Measurements from ENCODE around the gene DAP.

The DAP gene

GRCh38 chr5:10709933-10710332 is 51.1 kb downstream of the DAP start:
- no peak for DNase-seq (ENCODE audit: low read depth in 2 of 2)

- no peak for DNase-seq (ENCODE audit: low read depth in 2 of 2)
These were observed 51.6 kb downstream of the DAP start for GRCh38 chr5:10709409-10709808.

GRCh38 chr5:10708189-10708944 is 52.7 kb downstream of the DAP start:
- DNase-seq (ENCODE audit: low read depth in 2 of 2) = no peak

GRCh38 chr5:10707198-10708142 is 53.6 kb downstream of the DAP start:
- DNase-seq (ENCODE audit: low read depth in 2 of 2) = no peak

DNA sequence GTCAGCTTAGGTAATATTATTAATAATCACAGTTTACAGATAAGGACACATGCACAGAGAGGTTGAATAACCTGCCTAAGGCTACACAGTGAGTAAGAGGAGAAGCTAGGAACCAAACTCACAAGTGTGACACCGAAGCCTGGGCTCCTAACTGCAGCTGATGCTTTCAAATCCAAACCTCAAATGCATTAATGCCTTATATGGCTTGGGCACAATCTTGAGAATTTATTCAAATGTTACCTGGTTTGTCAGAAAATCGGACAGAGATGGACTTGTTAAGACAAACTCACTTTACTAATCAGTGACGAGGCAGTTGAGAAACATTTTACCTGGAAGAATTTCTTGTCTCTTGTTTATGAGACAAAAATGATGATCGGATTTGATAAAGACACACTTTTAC is 54.7 kb downstream of the DAP start:
- no peak for DNase-seq (ENCODE audit: low read depth in 2 of 2)

GRCh38 chr5:10705747-10706146 is 55.3 kb downstream of the DAP start:
- DNase-seq (ENCODE audit: low read depth in 2 of 2) = no peak

- no peak for DNase-seq (ENCODE audit: low read depth in 2 of 2)
These were observed 55.9 kb downstream of the DAP start for GRCh38 chr5:10704949-10705621.

DNA sequence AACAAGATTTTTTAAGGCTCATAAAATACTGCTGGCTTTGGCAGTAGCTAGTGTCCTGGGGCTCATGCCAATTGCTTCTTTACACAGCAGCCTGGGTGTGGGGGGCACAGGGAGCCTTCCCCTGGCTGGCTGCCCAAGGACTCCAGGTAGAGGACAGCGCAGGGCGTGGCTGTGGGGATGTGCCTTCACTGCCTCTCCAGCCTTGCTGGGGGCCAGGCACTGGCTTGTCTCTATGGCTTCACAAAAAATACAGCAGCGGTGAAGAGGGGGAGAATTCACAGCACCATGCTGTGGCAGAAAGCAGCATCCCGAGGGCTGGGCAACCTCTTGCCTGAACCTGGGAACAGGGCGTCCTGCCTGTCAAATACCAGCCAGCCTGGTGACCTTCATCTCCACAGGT is 57.4 kb downstream of the DAP start:
- no peak for DNase-seq (ENCODE audit: low read depth in 2 of 2)

- no peak for DNase-seq (ENCODE audit: low read depth in 2 of 2)
These were observed 58.0 kb downstream of the DAP start for GRCh38 chr5:10702911-10703491.

GRCh38 chr5:10702040-10702629 is 58.9 kb downstream of the DAP start:
- no peak for DNase-seq (ENCODE audit: low read depth in 2 of 2)

DNA sequence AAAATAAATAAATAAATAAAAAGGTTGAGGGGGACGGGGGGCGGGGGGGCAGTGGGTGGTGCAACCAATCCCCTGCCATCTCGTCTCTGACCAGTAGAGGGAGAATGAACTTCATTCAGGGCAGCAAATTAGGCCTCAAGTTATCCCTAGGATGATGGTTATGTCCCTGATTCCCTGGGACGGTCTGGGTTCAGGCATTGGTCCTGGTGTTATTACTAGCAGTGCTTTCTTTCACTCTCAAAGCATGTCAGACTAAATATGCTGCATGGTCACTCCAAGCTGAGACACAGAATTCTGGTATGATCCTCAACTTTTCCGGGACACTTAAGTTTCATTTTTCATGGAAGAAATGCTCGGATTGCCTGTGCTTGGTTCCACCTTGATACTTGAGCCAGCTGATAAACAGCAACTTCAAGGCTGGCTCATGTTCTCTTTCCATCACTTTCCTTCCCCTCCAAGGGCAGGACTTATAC is 59.4 kb downstream of the DAP start:
- DNase-seq (ENCODE audit: low read depth in 2 of 2) = peak in 1 of 2 donors; percentile 18

DNA sequence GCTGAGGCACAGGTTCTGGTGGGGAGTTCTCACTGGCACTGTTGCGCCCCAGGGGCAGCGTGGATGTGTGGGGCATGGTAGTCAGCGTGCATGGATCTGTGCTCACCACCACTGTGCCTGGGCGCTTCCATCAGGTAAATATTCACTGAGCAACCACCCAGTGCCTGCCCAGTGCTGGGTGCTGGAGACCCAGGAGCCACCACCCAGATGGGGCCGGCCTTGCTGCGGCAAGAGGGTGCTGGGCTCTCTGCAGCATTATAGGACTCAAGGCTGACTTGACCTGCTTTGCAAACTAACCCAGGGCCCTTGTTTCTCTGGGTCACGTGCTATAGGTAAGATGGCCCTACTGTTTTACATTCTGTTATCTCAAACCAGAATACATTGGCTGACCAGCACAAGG is 60.5 kb downstream of the DAP start:
- no peak for DNase-seq (ENCODE audit: low read depth in 2 of 2)

- DNase-seq (ENCODE audit: low read depth in 2 of 2) = no peak
These were observed 61.0 kb downstream of the DAP start for GRCh38 chr5:10699987-10700386.

DNA sequence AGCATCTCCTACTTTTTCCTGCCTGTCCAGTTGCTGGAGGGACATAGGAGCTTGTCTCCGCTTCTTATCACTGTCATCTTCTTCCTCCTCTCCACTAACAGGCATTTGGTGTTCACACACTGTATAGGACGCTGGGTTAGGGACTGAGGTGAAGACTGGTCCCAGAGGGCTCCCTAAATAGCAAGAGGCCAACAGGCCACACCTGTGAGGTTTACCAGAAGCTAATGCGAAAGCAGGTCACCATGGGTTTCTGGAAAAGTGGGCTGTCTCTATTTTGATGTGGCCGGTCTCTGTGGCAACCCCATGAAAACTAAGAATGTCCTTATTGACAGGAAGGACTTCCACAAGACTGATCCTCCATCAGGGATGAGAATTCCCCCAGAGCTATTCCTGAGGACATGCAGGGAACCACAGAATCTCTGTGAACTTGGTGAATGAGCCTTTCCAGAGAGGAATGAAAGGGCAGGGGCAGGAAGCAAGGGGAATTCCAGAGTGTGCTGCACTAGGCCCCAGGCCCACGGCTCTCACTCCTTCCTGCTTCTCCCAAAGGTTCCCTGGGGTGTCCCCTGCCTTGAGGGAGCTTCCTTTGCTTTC is 61.7 kb downstream of the DAP start:
- DNase-seq (ENCODE audit: low read depth in 2 of 2) = no peak

- DNase-seq (ENCODE audit: low read depth in 2 of 2) = no peak
These were observed 65.1 kb downstream of the DAP start for GRCh38 chr5:10695759-10696543.

DNA sequence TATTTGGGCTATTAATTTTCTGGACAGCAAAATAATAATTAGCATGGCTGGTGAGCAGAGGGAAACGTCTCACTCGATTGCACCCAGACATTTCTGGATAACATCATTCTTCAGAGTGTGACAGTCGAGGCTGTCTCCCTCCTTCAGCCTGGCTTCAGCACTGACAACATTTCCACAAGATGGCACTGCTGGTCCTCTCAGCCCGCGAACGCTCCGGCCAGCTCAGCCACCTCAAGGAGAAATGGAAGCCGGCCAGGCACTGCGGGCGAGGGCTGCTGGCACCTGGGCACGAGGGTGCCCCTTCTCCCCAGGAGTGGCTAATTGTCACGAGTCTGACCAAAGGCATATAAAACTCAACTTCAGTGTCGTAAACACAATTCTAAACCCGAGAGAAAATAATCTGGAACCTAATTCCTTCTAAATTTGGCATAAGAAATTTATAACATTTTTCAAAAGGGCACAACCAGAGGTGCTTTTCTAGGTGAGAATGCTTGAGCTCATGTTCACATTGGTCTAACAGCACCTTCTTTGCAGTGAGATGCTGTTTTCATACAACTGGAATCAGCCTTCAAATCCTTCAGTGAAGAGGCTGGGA is 65.9 kb downstream of the DAP start:
- no peak for DNase-seq (ENCODE audit: low read depth in 2 of 2)

DNA sequence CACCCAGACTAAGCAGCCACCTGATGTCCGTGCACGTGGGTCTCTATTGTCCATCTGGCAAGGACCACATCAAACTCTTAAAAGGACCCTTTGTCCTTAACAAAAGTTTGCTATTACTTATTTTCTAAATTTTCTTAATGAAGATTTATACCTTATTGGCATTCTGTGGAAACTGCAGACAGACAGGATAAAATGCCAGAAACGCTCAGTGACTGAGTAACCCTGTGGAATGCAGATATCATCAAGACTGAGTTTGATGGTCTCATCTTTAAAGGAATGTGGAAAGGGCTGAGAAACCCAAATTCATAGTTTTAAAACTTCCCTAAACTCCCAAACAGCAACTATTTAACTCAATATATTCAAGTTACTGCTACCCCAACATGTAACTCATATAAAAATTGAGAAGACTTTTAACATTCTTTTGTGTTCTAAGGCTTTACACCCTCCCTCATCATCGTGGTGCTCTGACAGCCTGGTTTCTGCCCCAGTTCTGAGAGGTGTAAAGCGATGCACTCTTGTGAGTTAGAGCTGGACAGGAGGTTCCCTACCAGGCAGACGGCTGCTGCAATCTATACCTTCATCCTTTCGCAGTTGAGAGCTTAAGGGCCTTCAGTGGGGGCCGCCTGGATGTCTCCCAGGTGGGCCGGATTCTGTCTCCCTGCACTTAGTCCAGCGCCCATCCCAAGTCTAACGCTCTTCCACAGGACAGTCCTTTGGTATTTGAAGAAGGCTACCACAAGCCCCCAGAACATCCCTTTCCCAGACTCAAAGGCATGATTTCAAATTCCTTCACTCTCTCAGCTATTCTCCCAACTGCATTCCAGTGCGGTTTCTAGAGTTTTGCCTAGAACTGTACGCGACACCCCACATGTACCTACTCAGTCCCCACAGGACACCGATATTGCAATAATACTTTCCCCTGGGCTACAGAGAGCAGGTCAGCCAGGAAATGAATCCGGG is 68.9 kb downstream of the DAP start:
- no peak for DNase-seq (ENCODE audit: low read depth in 2 of 2)
